GM12878 (cell line): ENCODE data around the gene PAPOLA. TPM values are rescaled to one million over a fixed set of nuclear protein-coding genes. Genes with fewer than 3 reads are reported as not detected.

Source experiments
- ATAC-seq: fragments of 200-7000 bp; cut with Tn5 transposase; 3 replicates; pipeline ENCODE4 v1.9.1; 2020; ENCODE audit warnings: mild to moderate bottlenecking, moderate library complexity
- BruUV-seq: library from RNA; stranded (reverse); fragments of 400-500 nt; replicated peaks from 2 replicates; lab custom pipeline; 2021; lab: Mats Ljungman, UMichigan
- CTCF ChIA-PET: fragments of 300-600 bp; sonication (Branson Sonifier 250); formaldehyde crosslinking; extraction: SDS; loops from one replicate; lab custom pipeline; 2021; ENCODE audit warnings: inconsistent platforms; lab: Yijun Ruan, JAX
- POLR2A ChIA-PET: fragments of 350-600 bp; formaldehyde crosslinking; extraction: SDS; loops from one replicate; lab custom pipeline; 2021; ENCODE audit warnings: inconsistent platforms; lab: Charles Lee
- RAD21 ChIA-PET: fragments of 300-600 bp; sonication (Branson Sonifier 250); formaldehyde crosslinking; loops from one replicate; lab custom pipeline; 2023; ENCODE audit warnings: antibody characterized with exemption; ENCODE audit not compliant: unreplicated experiment; lab: Charles Lee
- SMC1A ChIA-PET: fragments of 300-600 bp; sonication (Branson Sonifier 250); formaldehyde crosslinking; loops from one replicate; lab custom pipeline; 2023; ENCODE audit not compliant: unreplicated experiment, uncharacterized antibody; lab: Charles Lee
- DNase-seq: peaks from one replicate; pipeline ENCODE4 v3.0.0-alpha.2; 2011; ENCODE audit warnings: low read depth, low spot score
- FAIRE-seq: peaks from 3 replicates; lab custom pipeline; 2011; peaks lifted over from hg19 to GRCh38; lab: Jason Lieb, UNC
- H2AFZ ChIP-seq: 2 replicates; pipeline ENCODE4 v1.6.0; 2011; ENCODE audit warnings: low read depth, low read length, control low read depth; ENCODE audit not compliant: control insufficient read depth
- H3K27ac ChIP-seq: 2 replicates; pipeline ENCODE4 v1.5.1; 2011; ENCODE audit warnings: control low read depth; ENCODE audit not compliant: control insufficient read depth, insufficient read depth
- H3K27me3 ChIP-seq, 2 experiments: replicated peaks in 1 of 2; 2 replicates each; pipeline versions ENCODE4 v1.6.0 to v1.6.1; 2011; ENCODE audit warnings: low read length in 1 of 2; ENCODE audit not compliant: control insufficient read depth in 2 of 2, insufficient read depth in 2 of 2
- H3K36me3 ChIP-seq, 2 experiments: 2 replicates each; pipeline ENCODE4 v1.5.1; 2011; ENCODE audit warnings: low read length in 1 of 2; ENCODE audit not compliant: control insufficient read depth in 2 of 2, insufficient read depth in 2 of 2
- H3K4me1 ChIP-seq: 2 replicates; pipeline ENCODE4 v1.6.1; 2011; ENCODE audit warnings: mild to moderate bottlenecking, low read length, moderate library complexity, mixed read lengths; ENCODE audit not compliant: control insufficient read depth, insufficient read depth
- H3K4me2 ChIP-seq: 2 replicates; pipeline ENCODE4 v1.6.0; 2011; ENCODE audit warnings: control low read depth; ENCODE audit not compliant: control insufficient read depth, insufficient read depth
- H3K4me3 ChIP-seq: fragments of 200-600 bp; sonication (generic); 2 replicates; pipeline ENCODE4 v1.5.1; 2016
- H3K79me2 ChIP-seq: 2 replicates; pipeline ENCODE4 v1.6.0; 2011; ENCODE audit warnings: low read length; ENCODE audit not compliant: control insufficient read depth, insufficient read depth
- H3K9ac ChIP-seq: 2 replicates; pipeline ENCODE4 v1.8.0; 2011; ENCODE audit warnings: low read length, control low read depth, mixed read lengths; ENCODE audit not compliant: control insufficient read depth, insufficient read depth
- H3K9me3 ChIP-seq: replicated peaks from 3 replicates; pipeline ENCODE4 v1.5.1; 2011; ENCODE audit warnings: mild to moderate bottlenecking, low read length; ENCODE audit not compliant: control insufficient read depth, insufficient read depth
- H4K20me1 ChIP-seq: 2 replicates; pipeline ENCODE4 v1.6.0; 2011; ENCODE audit not compliant: control insufficient read depth, insufficient read depth
- ASH2L ChIP-seq: fragments of 300-600, 200-600 bp; sonication (generic); IDR thresholded peaks from 2 replicates; pipeline ENCODE4 v1.6.1; 2017; ENCODE audit warnings: low read depth, mild to moderate bottlenecking, borderline replicate concordance
- BCL3 ChIP-seq: IDR thresholded peaks from 2 replicates; pipeline ENCODE4 v1.6.1; 2011; ENCODE audit warnings: borderline replicate concordance, low read depth, mild to moderate bottlenecking, moderate library complexity, low read length; ENCODE audit not compliant: insufficient read depth, poor library complexity, severe bottlenecking
- BCLAF1 ChIP-seq: fragments of 450-650 bp; IDR thresholded peaks from 2 replicates; pipeline ENCODE4 v1.6.1; 2017; ENCODE audit warnings: antibody characterized with exemption, mild to moderate bottlenecking, moderate library complexity
- BHLHE40 ChIP-seq, 2 experiments: fragments of 450-650 bp in 1 of 2; IDR thresholded peaks; 2 replicates each; pipeline ENCODE4 v1.6.1; 2011 to 2017; ENCODE audit warnings: low read depth in 2 of 2, borderline replicate concordance in 1 of 2, improper control_type of control experiment in 1 of 2, low read length in 1 of 2, mild to moderate bottlenecking in 1 of 2
- CBX3 ChIP-seq: fragments of 200-600 bp; sonication (generic); IDR thresholded peaks from 2 replicates; pipeline ENCODE4 v1.6.1; 2016; ENCODE audit warnings: low read depth, borderline replicate concordance
- CHD4 ChIP-seq: fragments of 200-600 bp; sonication (generic); IDR thresholded peaks from 2 replicates; pipeline ENCODE4 v1.6.1; 2016; ENCODE audit warnings: mild to moderate bottlenecking
- FOS ChIP-seq: IDR thresholded peaks from 3 replicates; pipeline ENCODE4 v1.6.1; 2011; ENCODE audit warnings: borderline replicate concordance; ENCODE audit not compliant: insufficient read length; ENCODE audit errors: extremely low read depth
- HCFC1 ChIP-seq: fragments of 150-350 bp; IDR thresholded peaks from 2 replicates; pipeline ENCODE4 v1.6.1; 2014; ENCODE audit warnings: low read length
- HDAC6 ChIP-seq: fragments of 200-600 bp; sonication (generic); IDR thresholded peaks from one replicate; pipeline ENCODE4 v1.8.0; 2017; ENCODE audit warnings: antibody characterized with exemption; ENCODE audit not compliant: unreplicated experiment
- IRF4 ChIP-seq: IDR thresholded peaks from 2 replicates; pipeline ENCODE4 v1.6.1; 2011; ENCODE audit warnings: low read depth, low read length
- KLF5 ChIP-seq: fragments of 450-650 bp; IDR thresholded peaks from 2 replicates; pipeline ENCODE4 v1.6.1; 2014; ENCODE audit warnings: mild to moderate bottlenecking; ENCODE audit not compliant: partially characterized antibody
- NR2C1 ChIP-seq: fragments of 450-650 bp; IDR thresholded peaks from 2 replicates; pipeline ENCODE4 v1.6.1; 2017; ENCODE audit warnings: antibody characterized with exemption, mild to moderate bottlenecking, moderate library complexity
- PAX8 ChIP-seq: fragments of 450-650 bp; IDR thresholded peaks from 2 replicates; pipeline ENCODE4 v1.6.1; 2017; ENCODE audit warnings: mild to moderate bottlenecking, moderate library complexity
- SPI1 ChIP-seq: IDR thresholded peaks from 2 replicates; pipeline ENCODE4 v1.6.1; 2011; ENCODE audit warnings: low read depth, mild to moderate bottlenecking, low read length, moderate library complexity, borderline replicate concordance; ENCODE audit not compliant: insufficient read depth
- SUPT20H ChIP-seq: IDR thresholded peaks from 2 replicates; pipeline ENCODE4 v1.6.1; 2011; ENCODE audit warnings: low read depth, mild to moderate bottlenecking, low read length, moderate library complexity, borderline replicate concordance; ENCODE audit not compliant: control insufficient read depth
- TBL1XR1 ChIP-seq: IDR thresholded peaks from 2 replicates; pipeline ENCODE4 v1.6.1; 2012; ENCODE audit warnings: low read depth, low read length, improper control_type of control experiment
- TCF3 ChIP-seq: IDR thresholded peaks from 2 replicates; pipeline ENCODE4 v1.6.1; 2012; ENCODE audit warnings: low read depth, mild to moderate bottlenecking, low read length, borderline replicate concordance; ENCODE audit not compliant: insufficient read depth
- WGBS: methylation state at CpG from one replicate; pipeline ENCODE4 v1.1.6; 2016; ENCODE audit warnings: low lambda C conversion rate; ENCODE audit not compliant: insufficient replicate concordance, insufficient coverage; ENCODE audit errors: missing lambda C conversion rate; 5-methylcytosine and 5-hydroxymethylcytosine counted together
- in situ Hi-C: fragments of 300-500 bp; cut with MboI; formaldehyde crosslinking; loops from 9 replicates; pipeline ENCODE4 v1.14.3; 2018; ENCODE audit warnings: mixed read lengths
- intact Hi-C: fragments of 100-400 bp; cut with micrococcal nuclease; formaldehyde crosslinking; loops from one replicate; pipeline ENCODE4 v1.14.2; 2022; ENCODE audit not compliant: unreplicated experiment
- polyA plus RNA-seq, 11 experiments: library from polyadenylated mRNA; depleted of rRNA in 4 of 11; unstranded in 6 of 11; stranded (reverse) in 5 of 11; fragments of >200 nt; fragmentation: Nextera tagmentation in 4 of 11; fragmentation: Illumina TruSeq in 1 of 11; extraction: Ambion mirVana in 4 of 11; extraction: Trizol in 1 of 11; gene quantifications; 1 replicate in 1 of 11; 2 replicates in 10 of 11; pipeline versions ENCODE4 v1.2.1 to v1.2.3, GENCODE V29; 2011 to 2016; ENCODE audit warnings: inconsistent platforms in 2 of 11, missing spikeins in 2 of 11, low read depth in 1 of 11
- total RNA-seq, 4 experiments: library from RNA; depleted of rRNA in 3 of 4; stranded (reverse); fragments of >200 nt in 3 of 4; fragmentation: Illumina TruSeq in 1 of 4; extraction: Trizol in 1 of 4; gene quantifications; 2 replicates each; pipeline versions ENCODE4 v1.2.1 to v1.2.3, GENCODE V29; 2013 to 2021
- TF ChIP-seq, protein P1 (sequence below): IDR thresholded peaks from 2 replicates; pipeline ENCODE4 v1.6.1; 2011; ENCODE audit warnings: borderline replicate concordance, low read depth, mild to moderate bottlenecking, moderate library complexity, mixed read lengths, low read length; ENCODE audit not compliant: insufficient read depth; ENCODE audit errors: extremely low read length

Gene PAPOLA
- total and polyA plus RNA-seq, 10 of the 15 experiments (the other 5 are each of a cell fraction or from before 2014, with no cell fraction given) = 46.0 to 185 (median 114) TPM

DNA sequence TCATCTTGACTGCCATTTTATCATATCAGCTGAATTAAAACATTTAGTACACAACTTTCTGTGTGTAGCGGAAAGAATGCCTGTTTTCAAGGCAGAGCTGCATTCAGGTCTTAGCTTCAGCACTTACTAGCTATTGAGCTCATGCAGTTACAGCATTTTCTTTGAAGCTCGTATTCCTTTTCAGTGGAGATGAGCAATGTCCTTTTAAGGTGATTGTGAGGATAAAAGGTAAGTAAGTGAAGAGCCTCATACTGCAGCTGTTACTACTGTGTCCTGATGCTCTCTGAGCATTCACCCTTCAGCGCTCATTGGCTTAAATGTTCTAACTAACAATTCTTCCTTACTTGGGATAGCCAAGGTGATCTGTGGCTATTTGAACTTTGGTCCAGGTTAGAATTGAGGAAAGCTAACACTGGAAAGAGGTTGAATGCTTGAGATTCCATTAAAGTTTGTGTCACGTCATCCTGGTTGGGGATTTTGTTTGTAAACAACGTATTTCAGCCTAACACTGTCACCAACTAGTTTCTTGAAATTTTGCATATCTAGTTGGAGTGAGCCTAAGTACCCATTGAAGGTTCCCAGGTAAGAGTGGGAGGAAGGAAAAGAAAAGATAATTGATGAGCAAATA is 71.4 kb downstream of the PAPOLA start:
- H3K27ac ChIP-seq = no peak overlapping the region
- H3K9me3 ChIP-seq = no peaks in the 10 kb centered on the region
- DNase-seq (no peak), ATAC-seq (no peak), FAIRE-seq (no peak)
- H3K9ac ChIP-seq = no peak overlapping the region
- CTCF ChIA-PET = interaction anchor here (0.6 to 1.1 kb wide), 2 partner anchors 8 to 9 kb away, joined by 3 read pairs; no protein-coding TSS in a partner anchor
- H4K20me1 ChIP-seq = no peaks in the 10 kb centered on the region
- intact Hi-C loops = no loop called here
- no peaks in the 10 kb centered on the region for H3K27me3 ChIP-seq
- POLR2A ChIA-PET = no interaction called here
- no TSS peak for BruUV-seq
- RAD21 ChIA-PET = no interaction called here
- no peaks in the 10 kb centered on the region for H3K4me1 ChIP-seq
- H3K4me2 ChIP-seq = no peak overlapping the region
- in situ Hi-C loops = no loop called here
- no peaks in the 10 kb centered on the region for H3K79me2 ChIP-seq
- H3K36me3 ChIP-seq = peaks cover 0 to 4% of the 10 kb centered on the region in 2 experiments; a peak in 1 of 4 replicates
- H2AFZ ChIP-seq = no peak overlapping the region
- WGBS = 96% methylated on average over 5 of the region's 5 CpGs
- TF ChIP-seq CHD4 (no peak), TCF3 (no peak), HCFC1 (no peak), BHLHE40 (IDR thresholded peaks at IDR 0.05; ENCODE audit: borderline replicate concordance in 1 of 2, low read depth in 2 of 2, low read length in 1 of 2) (no peak), SUPT20H (no peak), BCL3 (no peak), NR2C1 (no peak), HDAC6 (no peak), CBX3 (no peak), PAX8 (no peak), TBL1XR1 (no peak), SPI1 (no peak), KLF5 (no peak), IRF4 (no peak), BCLAF1 (no peak), ASH2L (no peak), FOS (no peak)
- TF ChIP-seq, protein P1, sequence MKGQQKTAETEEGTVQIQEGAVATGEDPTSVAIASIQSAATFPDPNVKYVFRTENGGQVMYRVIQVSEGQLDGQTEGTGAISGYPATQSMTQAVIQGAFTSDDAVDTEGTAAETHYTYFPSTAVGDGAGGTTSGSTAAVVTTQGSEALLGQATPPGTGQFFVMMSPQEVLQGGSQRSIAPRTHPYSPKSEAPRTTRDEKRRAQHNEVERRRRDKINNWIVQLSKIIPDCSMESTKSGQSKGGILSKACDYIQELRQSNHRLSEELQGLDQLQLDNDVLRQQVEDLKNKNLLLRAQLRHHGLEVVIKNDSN = no peak
- SMC1A ChIA-PET = interaction anchor here (0.5 to 1.2 kb wide), 2 partner anchors 16 to 94 kb away, joined by 3 read pairs; no protein-coding TSS in a partner anchor
- H3K4me3 ChIP-seq = no peak overlapping the region
